ENCODE data around the gene IMPA2. TPM values are rescaled to one million over a fixed set of nuclear protein-coding genes. Genes with fewer than 3 reads are reported as not detected.

Gene IMPA2
- total and polyA plus RNA-seq, 2 of the 13 experiments (the other 11 are each of a cell fraction or from before 2014, with no cell fraction given), result 37.8 to 71.8 TPM

- ATAC-seq (no peak), FAIRE-seq (no peak), DNase-seq (ENCODE audit: low spot score) (no peak)
- intact Hi-C loops (cut with micrococcal nuclease; ENCODE audit: unreplicated experiment), result no loop called here
- no peaks in the 10 kb centered on the region for H3K79me2 ChIP-seq (ENCODE audit: insufficient read depth, low read length)
- no peaks in the 10 kb centered on the region for H3K4me1 ChIP-seq (ENCODE audit: insufficient read depth, low read length)
- H3K4me2 ChIP-seq (ENCODE audit: low read depth, low read length), result no peak overlapping the region
- H3K27me3 ChIP-seq (ENCODE audit: control insufficient read depth in 1 of 2, insufficient read depth in 2 of 2, low read length in 2 of 2), result peaks cover 0 to 4% of the 10 kb centered on the region in 2 experiments; a peak in 1 of 5 replicates
- ChIA-PET POLR2A (no interaction called here), CTCF (ENCODE audit: low intra/inter-chr PET ratio, low total read pairs) (no interaction called here)
- H3K9me3 ChIP-seq (ENCODE audit: low read length), result no peaks in the 10 kb centered on the region
- no peaks in the 10 kb centered on the region for H4K20me1 ChIP-seq (ENCODE audit: insufficient read depth, low read length)
- H3K9ac ChIP-seq (ENCODE audit: insufficient read depth, low read depth, low read length), result no peak overlapping the region
- H3K36me3 ChIP-seq (replicated peaks in 1 of 2; ENCODE audit: control insufficient read depth in 1 of 2, insufficient read depth in 2 of 2, low read length in 2 of 2), result no peaks in the 10 kb centered on the region
- 26% methylated on average over 5 of the region's 5 CpGs for WGBS (ENCODE audit: low lambda C conversion rate)
- H2AFZ ChIP-seq (ENCODE audit: low read length), result no peak overlapping the region
- H3K4me3 ChIP-seq (replicated peaks in 1 of 3; ENCODE audit: insufficient read depth in 1 of 3, low read depth in 2 of 3, low read length in 3 of 3), result no peak overlapping the region
- no peak overlapping the region for H3K27ac ChIP-seq (ENCODE audit: extremely low read length, insufficient read depth, low read length)
- in situ Hi-C loops (cut with HindIII; ENCODE audit: extremely low pct_ligation_motif_present, low pct_unique_long_range_greater_than_20kb), result no loop called here
- no TSS peak for BruUV-seq (replicated peaks)
- TF ChIP-seq ZBTB4 (CRISPR knock-in tag; IDR thresholded peaks at IDR 0.05; ENCODE audit: borderline replicate concordance) (no peak), HMGXB4 (CRISPR knock-in tag; IDR thresholded peaks at IDR 0.05; ENCODE audit: borderline replicate concordance in 1 of 2, low read depth in 1 of 2) (no peak), RBM39 (IDR thresholded peaks at IDR 0.05; ENCODE audit: low read depth, low read length, poor library complexity, severe bottlenecking) (no peak), ZGPAT (CRISPR knock-in tag; IDR thresholded peaks at IDR 0.05) (no peak), CBX2 (IDR thresholded peaks at IDR 0.05; ENCODE audit: low read depth, low read length) (no peak), CBX2 (CRISPR knock-in tag; IDR thresholded peaks at IDR 0.05; ENCODE audit: low read depth) (no peak), ZNF296 (CRISPR knock-in tag; conservative IDR thresholded peaks at IDR 0.05) (no peak), ADNP (CRISPR knock-in tag; IDR thresholded peaks at IDR 0.05) (no peak), SOX6 (IDR thresholded peaks at IDR 0.05) (no peak), SOX6 (CRISPR knock-in tag; IDR thresholded peaks at IDR 0.05) (no peak), E2F1 (CRISPR knock-in tag; IDR thresholded peaks at IDR 0.05) (no peak), XBP1 (CRISPR knock-in tag; IDR thresholded peaks at IDR 0.05) (no peak), KAT2B (IDR thresholded peaks at IDR 0.05; ENCODE audit: borderline replicate concordance, low read depth, low read length) (no peak), ZNF136 (CRISPR knock-in tag; IDR thresholded peaks at IDR 0.05; ENCODE audit: low read depth) (no peak), SKI (IDR thresholded peaks at IDR 0.05; ENCODE audit: partially characterized antibody) (no peak), GPN1 (CRISPR knock-in tag; IDR thresholded peaks at IDR 0.05; ENCODE audit: borderline replicate concordance) (no peak)
Observed at GRCh38 chr18:12065397-12065796, 84.1 kb downstream of the IMPA2 start.

Measured in HepG2 (cell line).